Fibroblast of gingiva (primary cell): ENCODE data around the gene RAB3C.

Experiments used
- DNase-seq: peaks from one replicate; pipeline ENCODE4 v3.0.0-alpha.2; 2011; ENCODE audit warnings: low read depth

Gene RAB3C

GRCh38 chr5:58773744-58774441, 191.0 kb downstream of the RAB3C start:
- no peak for DNase-seq

DNA sequence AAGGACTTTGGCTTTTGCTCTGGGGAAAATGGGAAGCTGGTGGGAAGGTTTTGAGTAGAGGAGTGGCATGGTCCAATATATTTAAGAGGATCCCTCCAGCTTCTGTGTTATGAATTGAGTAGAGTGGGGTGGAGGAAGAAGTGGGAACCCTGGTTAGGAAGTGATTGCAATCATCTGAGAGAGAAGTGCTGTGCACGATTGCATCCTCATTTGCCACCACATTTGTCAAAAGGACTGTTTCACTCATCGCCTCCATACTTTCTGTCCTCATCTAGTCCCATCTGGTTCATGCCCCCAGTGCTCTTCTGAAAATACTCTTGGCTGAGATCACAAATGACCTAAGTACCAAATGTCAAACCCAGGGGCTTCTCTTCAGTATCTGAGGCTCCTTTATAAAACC, 192.1 kb downstream of the RAB3C start:
- no peak for DNase-seq

GRCh38 chr5:58775701-58776262, 192.9 kb downstream of the RAB3C start:
- no peak for DNase-seq

GRCh38 chr5:58776559-58776958, 193.7 kb downstream of the RAB3C start:
- DNase-seq, result no peak

DNA sequence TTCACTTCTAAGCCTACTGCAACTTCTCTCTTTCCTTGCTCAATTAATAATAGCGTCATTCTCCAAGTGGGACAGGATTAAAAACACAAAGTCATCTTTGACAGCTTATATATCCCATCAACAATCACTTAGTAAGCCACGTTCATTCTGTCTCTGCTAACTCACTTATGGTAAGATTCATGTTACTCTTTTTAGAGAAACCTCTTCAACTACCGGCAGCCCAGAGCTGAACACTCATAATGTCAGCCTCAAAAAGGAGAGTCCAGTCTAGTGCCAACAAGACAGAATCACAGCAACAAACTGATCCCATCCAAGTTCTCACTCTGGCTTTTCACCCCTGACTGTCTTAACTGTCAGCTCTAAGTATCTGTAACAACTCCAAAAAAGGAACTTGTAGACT, 196.0 kb downstream of the RAB3C start:
- no peak for DNase-seq

GRCh38 chr5:58786035-58786434, 203.2 kb downstream of the RAB3C start:
- no peak for DNase-seq

GRCh38 chr5:58786711-58787303, 203.9 kb downstream of the RAB3C start:
- DNase-seq, result no peak

DNA sequence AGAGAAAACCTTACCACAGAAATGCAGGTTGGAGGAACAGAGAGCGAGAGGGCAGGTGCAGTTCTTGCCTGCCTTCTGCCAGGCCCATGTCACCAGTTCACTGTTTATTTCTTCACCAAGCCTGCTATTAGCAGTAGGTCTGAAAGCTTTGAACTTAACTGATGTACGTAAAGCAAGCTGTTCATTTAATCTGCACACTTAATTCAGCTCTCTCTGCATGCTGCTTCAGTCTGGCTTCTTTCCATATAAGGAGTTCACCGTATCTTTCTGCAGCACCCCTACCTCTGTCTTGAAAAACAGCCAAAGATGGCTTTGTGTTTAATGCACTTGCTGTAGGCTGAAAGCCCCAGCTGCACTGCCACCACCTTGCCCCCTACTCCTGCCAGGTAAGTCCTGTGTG, 205.1 kb downstream of the RAB3C start:
- DNase-seq, result no peak

DNA sequence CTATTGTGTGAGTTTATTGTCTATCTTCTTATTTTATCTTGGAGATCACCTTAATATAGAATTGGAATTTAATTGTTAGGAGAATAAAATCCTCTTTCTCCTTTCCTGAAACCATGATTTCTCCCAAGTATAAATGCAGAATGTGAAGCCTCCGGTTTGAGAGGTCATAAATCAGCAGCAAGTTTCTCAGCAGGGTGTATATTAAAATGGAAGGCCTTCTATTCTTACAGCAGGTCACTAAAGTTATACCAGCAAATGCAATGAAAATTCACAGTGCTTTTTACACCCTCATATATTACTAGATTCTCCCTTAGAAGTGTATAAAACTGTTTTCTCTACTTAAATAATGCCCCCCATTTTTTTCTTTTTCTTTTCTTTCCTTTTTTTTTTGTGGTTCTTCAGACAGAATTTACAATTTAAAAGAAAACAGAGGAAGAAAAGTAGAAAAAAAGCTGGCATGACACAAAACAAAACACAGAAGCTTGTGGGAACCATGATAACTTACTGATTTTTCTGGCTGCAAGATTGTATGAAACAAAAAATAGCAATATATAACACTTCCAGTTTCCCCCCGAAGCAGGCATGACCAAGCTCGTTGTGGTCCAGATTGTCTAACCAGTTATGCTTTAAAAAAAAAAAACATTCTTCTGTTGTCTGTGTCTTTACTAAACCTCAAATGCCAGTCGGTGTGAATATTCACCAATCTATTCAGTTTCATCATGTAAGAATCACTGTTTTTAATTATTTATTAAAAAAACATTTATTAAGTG, 211.2 kb downstream of the RAB3C start:
- DNase-seq, result no peak

DNA sequence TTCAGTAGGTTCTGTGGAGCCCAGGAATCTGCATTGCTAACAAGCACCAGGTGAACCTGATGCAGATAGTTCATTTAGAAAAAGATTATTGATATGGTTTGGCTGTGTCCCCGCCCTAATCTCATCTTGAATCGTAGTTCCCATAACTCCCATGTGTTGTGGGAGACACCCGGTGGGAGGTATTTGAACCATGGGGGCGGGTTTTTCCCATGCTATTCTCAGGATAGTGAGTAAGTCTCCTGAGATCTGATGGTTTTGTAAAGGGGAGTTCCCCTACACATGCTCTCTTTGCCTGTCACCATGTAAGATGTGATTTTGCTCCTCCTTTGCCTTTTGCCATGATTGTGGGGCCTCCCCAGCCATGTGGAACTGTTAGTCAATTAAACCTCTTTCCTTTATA, 212.0 kb downstream of the RAB3C start:
- DNase-seq, result no peak

- DNase-seq, result no peak
These were observed 212.5 kb downstream of the RAB3C start for GRCh38 chr5:58795327-58795726.

- DNase-seq, result no peak
These were observed 214.1 kb downstream of the RAB3C start for GRCh38 chr5:58797021-58797420.

DNA sequence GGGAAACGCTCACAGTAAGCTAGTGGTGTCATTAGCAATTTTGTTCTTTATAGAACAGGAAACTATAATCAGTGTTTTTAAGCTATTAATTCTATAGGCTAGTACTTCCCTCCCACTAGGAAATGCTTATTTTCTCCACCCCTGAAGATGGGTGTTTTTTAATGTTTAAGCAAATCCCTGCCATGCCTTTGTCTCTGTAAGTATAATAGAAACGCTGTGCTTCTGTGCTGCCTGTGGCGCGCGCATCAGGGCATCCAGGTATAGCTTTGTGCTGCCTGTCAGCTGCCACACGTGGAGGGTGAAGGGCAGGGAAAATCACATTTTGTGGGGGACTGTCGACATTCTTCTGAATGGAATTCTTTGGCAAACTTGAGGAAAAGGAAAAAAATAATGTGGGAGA, 217.5 kb downstream of the RAB3C start:
- no peak for DNase-seq

DNA sequence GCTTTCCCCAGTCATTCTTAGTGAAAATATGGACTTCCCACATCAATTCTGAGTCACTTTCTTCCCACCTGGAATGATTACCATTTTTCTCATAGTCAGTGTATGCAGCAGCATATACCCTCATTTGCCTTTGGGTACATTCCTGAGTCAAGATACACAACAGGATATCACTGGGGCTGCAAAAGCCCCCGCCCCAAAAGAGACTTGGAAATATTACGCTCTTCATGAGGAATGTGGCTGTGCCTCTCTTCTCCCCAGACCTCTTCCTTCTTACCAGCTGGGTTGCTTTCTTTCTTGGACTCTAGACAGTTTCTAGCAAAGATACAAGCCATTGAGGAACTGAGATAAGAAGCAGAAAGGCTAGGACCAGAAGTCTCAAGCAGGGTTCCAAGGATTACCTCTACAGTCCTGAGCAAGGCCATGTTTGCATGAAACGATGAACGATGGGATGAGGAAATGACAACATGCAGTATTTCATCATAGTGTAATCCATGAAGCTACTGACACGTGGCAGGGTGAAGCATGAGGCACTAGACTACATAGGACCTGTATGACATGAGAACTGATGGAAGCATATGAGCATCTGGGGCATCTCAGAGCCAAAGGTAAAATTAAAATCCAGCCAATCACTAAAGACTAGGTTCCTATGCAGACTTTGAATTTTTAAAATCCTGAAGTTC, 218.1 kb downstream of the RAB3C start:
- no peak for DNase-seq

- DNase-seq, result no peak
These were observed 220.2 kb downstream of the RAB3C start for GRCh38 chr5:58803056-58803455.

- no peak for DNase-seq
These were observed 221.4 kb downstream of the RAB3C start for GRCh38 chr5:58804291-58804690.

DNA sequence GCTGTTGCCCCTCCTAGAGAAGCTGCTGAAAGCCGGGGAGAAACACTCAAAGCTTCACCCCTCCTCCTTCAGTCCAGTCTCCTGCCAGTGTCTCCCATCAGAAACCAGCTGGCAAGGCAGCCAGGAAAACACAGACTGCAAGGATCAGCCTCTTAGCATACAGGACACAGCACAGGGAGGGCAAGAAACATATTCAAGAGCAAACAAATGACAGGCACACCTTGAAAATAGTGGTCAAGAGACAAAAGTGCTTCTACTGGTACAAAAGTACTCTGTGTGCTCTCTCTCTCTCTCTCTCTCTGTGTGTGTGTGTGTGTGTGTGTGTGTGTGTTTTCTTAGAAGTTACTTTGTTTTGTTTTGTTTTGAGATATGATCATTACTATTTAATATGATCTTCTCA, 227.2 kb downstream of the RAB3C start:
- DNase-seq, result no peak

GRCh38 chr5:58813855-58814254, 231.0 kb downstream of the RAB3C start:
- DNase-seq, result no peak

- DNase-seq, result no peak
These were observed 233.4 kb downstream of the RAB3C start for GRCh38 chr5:58816181-58816731.

DNA sequence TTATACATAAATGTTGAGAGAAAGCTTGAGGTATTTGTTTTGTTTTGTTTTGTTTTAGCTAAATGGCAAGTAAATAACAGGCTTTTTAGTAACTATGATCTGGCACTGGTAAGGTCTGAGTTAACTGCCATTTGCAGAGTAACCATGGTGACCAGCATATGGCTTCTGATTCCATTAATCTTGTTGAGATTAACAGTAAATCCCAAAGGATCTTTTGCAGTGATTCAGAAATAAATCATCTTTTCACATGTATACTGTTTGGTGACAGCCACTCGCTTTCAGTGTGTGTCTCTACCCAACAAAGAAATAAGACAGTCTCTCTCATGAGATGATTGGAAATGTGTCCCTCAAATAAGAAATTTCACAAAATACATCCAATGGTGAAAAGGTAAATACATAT, 235.6 kb downstream of the RAB3C start:
- no peak for DNase-seq

DNA sequence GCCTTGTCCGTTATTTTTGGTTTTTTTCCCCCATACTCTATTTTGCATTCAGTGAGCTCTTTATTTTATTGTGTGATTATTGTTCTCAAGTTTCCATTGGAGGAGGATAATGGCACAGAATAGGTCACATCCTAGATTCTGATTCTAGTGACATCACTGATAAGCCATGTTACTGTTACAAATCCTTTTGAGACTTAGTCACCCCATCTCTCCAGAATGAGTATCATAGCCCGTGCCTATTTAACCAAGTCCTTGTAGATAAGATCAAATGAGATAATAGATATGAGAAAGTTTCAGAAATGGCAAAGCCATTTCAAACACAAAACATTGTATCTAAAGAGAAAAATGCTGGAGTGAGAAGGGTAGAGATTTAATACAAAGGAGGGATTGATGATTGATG, 242.6 kb downstream of the RAB3C start:
- DNase-seq, result no peak

DNA sequence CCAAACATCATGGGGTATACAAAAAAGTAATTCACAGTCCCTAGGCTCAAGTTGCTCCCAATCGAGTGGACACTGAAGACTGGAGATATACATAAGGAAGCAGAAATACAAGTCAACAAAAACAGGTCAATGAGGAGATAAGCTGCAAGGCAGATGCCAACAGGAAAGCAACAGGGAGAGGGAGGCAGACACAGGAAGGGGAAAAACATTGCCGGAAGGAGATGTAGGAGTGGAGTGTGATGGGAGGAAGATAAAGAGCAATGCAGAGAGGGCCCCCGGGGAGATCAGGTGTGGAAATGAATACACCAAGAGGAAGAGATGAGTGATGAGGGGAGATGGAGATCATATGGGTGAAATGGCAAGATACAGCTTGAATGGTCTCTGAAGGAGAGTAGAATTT, 243.0 kb downstream of the RAB3C start:
- DNase-seq, result no peak
